HG02678 (cell line): ENCODE results near the gene SUCLG2.

Source experiments
- ATAC-seq: cut with Tn5 transposase; IDR thresholded peaks from one replicate; pipeline ENCODE4 v1.9.1; 2021; ENCODE audit warnings: mild to moderate bottlenecking, moderate library complexity; ENCODE audit not compliant: unreplicated experiment

Gene SUCLG2

GRCh38 chr3:67462187-67462586 is 192.2 kb downstream of the SUCLG2 start:
- ATAC-seq = no peak

GRCh38 chr3:67461667-67462142 is 192.7 kb downstream of the SUCLG2 start:
- ATAC-seq = no peak

GRCh38 chr3:67460841-67461510 is 193.4 kb downstream of the SUCLG2 start:
- ATAC-seq = no peak

- no peak for ATAC-seq
These were observed 194.6 kb downstream of the SUCLG2 start for GRCh38 chr3:67459796-67460195.

GRCh38 chr3:67458896-67459530 is 195.4 kb downstream of the SUCLG2 start:
- no peak for ATAC-seq

- no peak for ATAC-seq
These were observed 196.0 kb downstream of the SUCLG2 start for GRCh38 chr3:67458408-67458807.

GRCh38 chr3:67453628-67454027 is 200.8 kb downstream of the SUCLG2 start:
- no peak for ATAC-seq

GRCh38 chr3:67450153-67450552 is 204.3 kb downstream of the SUCLG2 start:
- no peak for ATAC-seq

GRCh38 chr3:67447393-67447792 is 207.0 kb downstream of the SUCLG2 start:
- no peak for ATAC-seq

- ATAC-seq = no peak
These were observed 216.6 kb downstream of the SUCLG2 start for GRCh38 chr3:67437789-67438188.

- ATAC-seq = no peak
These were observed 217.3 kb downstream of the SUCLG2 start for GRCh38 chr3:67437090-67437489.

- no peak for ATAC-seq
These were observed 221.3 kb downstream of the SUCLG2 start for GRCh38 chr3:67433109-67433508.

GRCh38 chr3:67431887-67432286 is 222.5 kb downstream of the SUCLG2 start:
- no peak for ATAC-seq

- no peak for ATAC-seq
These were observed 230.7 kb downstream of the SUCLG2 start for GRCh38 chr3:67423722-67424121.

GRCh38 chr3:67421912-67422311 is 232.5 kb downstream of the SUCLG2 start:
- ATAC-seq = no peak

GRCh38 chr3:67419779-67420178 is 234.6 kb downstream of the SUCLG2 start:
- ATAC-seq = no peak

- ATAC-seq = no peak
These were observed 235.2 kb downstream of the SUCLG2 start for GRCh38 chr3:67419218-67419529.

- no peak for ATAC-seq
These were observed 235.8 kb downstream of the SUCLG2 start for GRCh38 chr3:67418426-67419217.

- ATAC-seq = no peak
These were observed 237.7 kb downstream of the SUCLG2 start for GRCh38 chr3:67416703-67417102.

- ATAC-seq = no peak
These were observed 238.9 kb downstream of the SUCLG2 start for GRCh38 chr3:67415511-67415910.

GRCh38 chr3:67414740-67415139 is 239.7 kb downstream of the SUCLG2 start:
- ATAC-seq = no peak

GRCh38 chr3:67405193-67405592 is 249.2 kb downstream of the SUCLG2 start:
- ATAC-seq = no peak
